Tibial artery (tissue), 4 donors: ENCODE data around the gene MDC1.

Experiments used
- DNase-seq, 2 donors: peaks; one replicate each; pipeline ENCODE4 v3.0.0-alpha.2; 2019
- H3K27ac ChIP-seq, 2 donors: fragments of 200-600 bp; sonication (generic) in 1 of 2; 1 replicate in 1 of 2; 2 replicates in 1 of 2; pipeline ENCODE4 v1.5.1; 2018 to 2019; ENCODE audit warnings: mild to moderate bottlenecking in 1 of 2
- H3K27me3 ChIP-seq, 2 donors: fragments of 200-600 bp; sonication (generic) in 1 of 2; one replicate each; pipeline versions ENCODE4 v1.5.1 to v1.6.0; 2016 to 2019
- H3K36me3 ChIP-seq, 3 donors: fragments of 200-600 bp; sonication (generic) in 2 of 3; one replicate each; pipeline ENCODE4 v1.5.1; 2016 to 2019; ENCODE audit warnings: mild to moderate bottlenecking in 2 of 3
- H3K4me1 ChIP-seq, 4 donors: fragments of 200-600 bp; sonication (generic) in 2 of 4; 1 replicate in 3 of 4; 2 replicates in 1 of 4; pipeline ENCODE4 v1.5.1; 2016 to 2019
- H3K4me3 ChIP-seq, 2 donors: fragments of 200-600 bp; sonication (generic) in 1 of 2; 1 replicate in 1 of 2; 2 replicates in 1 of 2; pipeline ENCODE4 v1.5.1; 2018 to 2019; ENCODE audit warnings: mild to moderate bottlenecking in 2 of 2
- H3K9me3 ChIP-seq, 3 donors: fragments of 200-600 bp; sonication (generic) in 1 of 3; one replicate each; pipeline ENCODE4 v1.5.1; 2016 to 2019
- intact Hi-C: fragments of 100-400 bp; cut with DNase I; formaldehyde crosslinking; loops from one replicate; pipeline ENCODE4 v1.15.0; 2023; ENCODE audit warnings: low total_unique reads
- TF ChIP-seq, protein P1 (sequence below), 2 experiments: fragments of 200-600 bp in 1 of 2; fragments of 450-650 bp in 1 of 2; IDR thresholded peaks; one replicate each; pipeline ENCODE4 v1.5.1; 2017 to 2019; ENCODE audit warnings: antibody characterized with exemption in 2 of 2, mild to moderate bottlenecking in 1 of 2, moderate library complexity in 1 of 2

The MDC1 gene

DNA sequence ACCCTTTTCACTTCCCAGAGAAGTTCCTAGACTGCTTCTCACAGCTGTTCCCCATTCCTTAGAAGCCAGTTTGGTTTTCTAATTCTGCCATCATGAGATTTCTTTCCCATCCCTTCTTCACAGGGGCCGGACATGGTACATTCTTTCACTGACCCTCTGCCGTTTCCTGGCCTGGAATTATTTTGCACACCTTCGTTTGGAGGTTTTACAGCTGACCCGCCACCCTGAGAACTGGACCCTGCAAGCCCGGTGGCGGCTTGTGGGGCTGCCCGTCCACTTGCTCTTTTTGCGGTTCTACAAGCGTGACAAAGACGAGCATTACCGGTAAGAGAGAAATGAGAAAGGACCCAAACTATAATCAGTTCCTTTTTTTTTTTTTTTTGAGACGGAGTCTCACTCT lies 65.9 kb downstream of the MDC1 start:
- peaks cover 47 to 67% (median 53%) of the 10 kb centered on the region in 3 donors for H3K36me3 ChIP-seq
- intact Hi-C loops: no loop called here

More for the DNA sequence above, 65.9 kb downstream of the MDC1 start:
- H3K27ac ChIP-seq: no peak overlapping the region
- peaks cover 4 to 19% (median 11%) of the 10 kb centered on the region in 4 donors for H3K4me1 ChIP-seq
- H3K9me3 ChIP-seq: no peaks in the 10 kb centered on the region
- no peaks in the 10 kb centered on the region for H3K27me3 ChIP-seq
- TF ChIP-seq, protein P1, sequence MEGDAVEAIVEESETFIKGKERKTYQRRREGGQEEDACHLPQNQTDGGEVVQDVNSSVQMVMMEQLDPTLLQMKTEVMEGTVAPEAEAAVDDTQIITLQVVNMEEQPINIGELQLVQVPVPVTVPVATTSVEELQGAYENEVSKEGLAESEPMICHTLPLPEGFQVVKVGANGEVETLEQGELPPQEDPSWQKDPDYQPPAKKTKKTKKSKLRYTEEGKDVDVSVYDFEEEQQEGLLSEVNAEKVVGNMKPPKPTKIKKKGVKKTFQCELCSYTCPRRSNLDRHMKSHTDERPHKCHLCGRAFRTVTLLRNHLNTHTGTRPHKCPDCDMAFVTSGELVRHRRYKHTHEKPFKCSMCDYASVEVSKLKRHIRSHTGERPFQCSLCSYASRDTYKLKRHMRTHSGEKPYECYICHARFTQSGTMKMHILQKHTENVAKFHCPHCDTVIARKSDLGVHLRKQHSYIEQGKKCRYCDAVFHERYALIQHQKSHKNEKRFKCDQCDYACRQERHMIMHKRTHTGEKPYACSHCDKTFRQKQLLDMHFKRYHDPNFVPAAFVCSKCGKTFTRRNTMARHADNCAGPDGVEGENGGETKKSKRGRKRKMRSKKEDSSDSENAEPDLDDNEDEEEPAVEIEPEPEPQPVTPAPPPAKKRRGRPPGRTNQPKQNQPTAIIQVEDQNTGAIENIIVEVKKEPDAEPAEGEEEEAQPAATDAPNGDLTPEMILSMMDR (IDR thresholded peaks at IDR 0.05): no peak
- DNase-seq: no peak
- no peak overlapping the region for H3K4me3 ChIP-seq
